Adrenal gland (tissue), 12 donors: ENCODE measurements around the gene CKAP5. TPM values are rescaled to one million over a fixed set of nuclear protein-coding genes. Genes with fewer than 3 reads are reported as not detected.

Source experiments
- DNase-seq, 7 donors: peaks; one replicate each; pipeline ENCODE4 v3.0.0-alpha.2; 2019 to 2020
- H3K27ac ChIP-seq, 5 donors: fragments of 200-600 bp; sonication (generic) in 4 of 5; 1 replicate in 3 of 5; 2 replicates in 2 of 5; pipeline versions ENCODE4 v1.5.1 to v1.8.0; 2016 to 2020; ENCODE audit warnings: mild to moderate bottlenecking in 1 of 5
- H3K27me3 ChIP-seq: fragments of 200-600 bp; 2 replicates; pipeline ENCODE4 v1.8.0; 2021
- H3K36me3 ChIP-seq, 2 donors: fragments of 200-600 bp; replicated peaks in 1 of 2; 1 replicate in 1 of 2; 2 replicates in 1 of 2; pipeline versions ENCODE4 v1.5.1 to v1.8.0; 2018 to 2022
- H3K4me1 ChIP-seq, 2 donors: fragments of 200-600 bp; replicated peaks in 1 of 2; 1 replicate in 1 of 2; 2 replicates in 1 of 2; pipeline versions ENCODE4 v1.5.1 to v1.8.0; 2018 to 2021
- H3K4me3 ChIP-seq, 4 donors: fragments of 200-600 bp; sonication (generic) in 3 of 4; one replicate each; pipeline ENCODE4 v1.5.1; 2016 to 2018
- H3K9me3 ChIP-seq, 3 donors: fragments of 200-600 bp; sonication (generic) in 1 of 3; replicated peaks in 1 of 3; 1 replicate in 2 of 3; 2 replicates in 1 of 3; pipeline versions ENCODE4 v1.5.1 to v1.8.0; 2016 to 2021
- CTCF ChIP-seq, 6 experiments: fragments of 450-650 bp in 4 of 6; fragments of 200-600 bp in 2 of 6; sonication (generic) in 1 of 6; IDR thresholded peaks; 1 replicate in 5 of 6; 2 replicates in 1 of 6; pipeline versions ENCODE4 v1.5.1 to v1.8.0; 2016 to 2021; ENCODE audit warnings: antibody characterized with exemption in 6 of 6, mild to moderate bottlenecking in 2 of 6, moderate library complexity in 1 of 6
- POLR2A ChIP-seq, 2 donors: fragments of 450-650 bp; IDR thresholded peaks; one replicate each; pipeline ENCODE4 v1.6.1; 2017; ENCODE audit warnings: antibody characterized with exemption in 2 of 2, mild to moderate bottlenecking in 2 of 2, moderate library complexity in 1 of 2
- WGBS, 4 donors: extraction: QIAGEN DNeasy Blood & Tissue Kit in 2 of 4; methylation state at CpG; one replicate each; pipeline versions ENCODE4 v1.1.5 to v1.1.7; 2013 to 2017; 5-methylcytosine and 5-hydroxymethylcytosine counted together
- intact Hi-C, 2 donors: fragments of 100-400 bp; cut with DNase I; formaldehyde crosslinking; loops; one replicate each; pipeline versions ENCODE4 v1.14.1 to v1.15.0; 2022 to 2023
- polyA plus RNA-seq, 3 donors: library from polyadenylated mRNA; stranded (reverse); fragments of 200-250 nt in 2 of 3; fragments of 350-450 nt in 1 of 3; fragmentation: Illumina TruSeq in 1 of 3; extraction: RNeasy Lipid Tissue Mini Kit (QIAGEN cat#74804) in 1 of 3; gene quantifications; one replicate each; pipeline ENCODE4 v1.2.3, GENCODE V29; 2013 to 2014
- total RNA-seq, 9 donors: library from RNA; depleted of rRNA in 4 of 9; stranded (reverse); fragments of >200 nt in 4 of 9; fragments of 120-200 nt in 1 of 9; fragmentation: NEBNext Ultra II Directional in 1 of 9; extraction: Animal tissue kit (Norgen Biotek cat#: 25700) in 1 of 9; gene quantifications; one replicate each; pipeline versions ENCODE4 v1.1.0 to v1.2.4, GENCODE V29; 2013 to 2023
- donor health status: healthy with polysubstance abuse.
- donor health status: Bipolar disorder and iron deficiency.
- donor health status: DM: yes; HTN: yes; CAD: no.
- donor health status: DM: no; HTN: no; CAD: no.
- donor health status: DM: no; HTN: no; CAD: no.
- donor health status: DM: yes; HTN: yes; CAD: no.

The CKAP5 gene
- total and polyA plus RNA-seq, 12 donors, result 18.0 to 174 (median 97.6) TPM

GRCh38 chr11:46850829-46851380 is 4.8 kb upstream of the CKAP5 start:
- no peak for DNase-seq
- Histone ChIP-seq H3K27me3 (no peaks in the 10 kb centered on the region), H3K36me3 (no peaks in the 10 kb centered on the region), H3K4me1 (peaks cover 13 to 14% of the 10 kb centered on the region in 2 donors), H3K4me3 (no peak overlapping the region), H3K27ac (no peak overlapping the region), H3K9me3 (no peaks in the 10 kb centered on the region)
- WGBS, 4 donors, result 65 to 74% (median 73%) methylated on average over 6 to 10 of the region's 10 CpGs
- no peak for TF ChIP-seq CTCF (IDR thresholded peaks at IDR 0.05)
- no peak for TF ChIP-seq POLR2A (IDR thresholded peaks at IDR 0.05)
- intact Hi-C loops, result no loop called here

- Histone ChIP-seq H3K9me3 (no peaks in the 10 kb centered on the region), H3K27ac (no peak overlapping the region), H3K4me1 (peaks cover 10 to 15% of the 10 kb centered on the region in 2 donors), H3K27me3 (no peaks in the 10 kb centered on the region), H3K4me3 (no peak overlapping the region), H3K36me3 (no peaks in the 10 kb centered on the region)
- intact Hi-C loops, result no loop called here
- no peak for DNase-seq
- 85 to 93% (median 88%) methylated on average over 1 of the region's 1 CpG for WGBS, 4 donors
- TF ChIP-seq POLR2A (IDR thresholded peaks at IDR 0.05), result no peak
- no peak for TF ChIP-seq CTCF (IDR thresholded peaks at IDR 0.05)
Measured at GRCh38 chr11:46849631-46850030, 3.6 kb upstream of the CKAP5 start.

- intact Hi-C loops, result no loop called here
- no peak for TF ChIP-seq POLR2A (IDR thresholded peaks at IDR 0.05)
- no peak for TF ChIP-seq CTCF (IDR thresholded peaks at IDR 0.05)
- DNase-seq, result no peak
- Histone ChIP-seq H3K27ac (peak overlapping the region in 3 of 5 donors; percentile 75 to 96 (median 94)), H3K36me3 (no peaks in the 10 kb centered on the region), H3K9me3 (no peaks in the 10 kb centered on the region), H3K4me1 (peaks cover 10 to 19% of the 10 kb centered on the region in 2 donors), H3K4me3 (peak overlapping the region in 2 of 4 donors; percentile 83 to 100), H3K27me3 (no peaks in the 10 kb centered on the region)
- WGBS, 4 donors, result 1 to 9% (median 6%) methylated on average over 4 to 6 of the region's 6 CpGs
Measured at GRCh38 chr11:46846510-46846830, 390 bp upstream of the CKAP5 start.

- 0 to 2% (median 1%) methylated on average over 11 to 12 of the region's 12 CpGs for WGBS, 4 donors
- H3K27ac ChIP-seq, result peak overlapping the region in 4 of 5 donors; percentile 61 to 96 (median 84)
- intact Hi-C loops, result no loop called here
Measured at GRCh38 chr11:46845440-46845739, 690 bp downstream of the CKAP5 start.

GRCh38 chr11:46840116-46840515 is 6.0 kb downstream of the CKAP5 start:
- TF ChIP-seq POLR2A (IDR thresholded peaks at IDR 0.05), result no peak
- TF ChIP-seq CTCF (IDR thresholded peaks at IDR 0.05), result no peak
- H3K4me1 ChIP-seq, result peaks cover 4 to 19% of the 10 kb centered on the region in 2 donors
- H3K27ac ChIP-seq, result no peak overlapping the region
- no peak overlapping the region for H3K4me3 ChIP-seq
- no peaks in the 10 kb centered on the region for H3K27me3 ChIP-seq
- no peak for DNase-seq
- no peaks in the 10 kb centered on the region for H3K9me3 ChIP-seq
- intact Hi-C loops, result no loop called here
- H3K36me3 ChIP-seq, result no peaks in the 10 kb centered on the region

More at GRCh38 chr11:46845440-46845739, 690 bp downstream of the CKAP5 start:
- Histone ChIP-seq H3K4me3 (peak overlapping the region in 3 of 4 donors; percentile 58 to 100 (median 83)), H3K27me3 (no peaks in the 10 kb centered on the region), H3K9me3 (no peaks in the 10 kb centered on the region), H3K4me1 (peaks cover 10 to 19% of the 10 kb centered on the region in 2 donors), H3K36me3 (no peaks in the 10 kb centered on the region)
- no peak for TF ChIP-seq POLR2A (IDR thresholded peaks at IDR 0.05)
- no peak for DNase-seq
